Endothelial cell of umbilical vein (primary cell): ENCODE data around the gene ZNRF3. TPM values are rescaled to one million over a fixed set of nuclear protein-coding genes. Genes with fewer than 3 reads are reported as not detected.

Experiments
- BruUV-seq: library from RNA; stranded (reverse); fragments of 400-500 nt; replicated peaks from 2 replicates; lab custom pipeline; 2021; lab: Mats Ljungman, UMichigan
- CTCF ChIA-PET: fragments of 300-600, 350-600 bp; sonication (Branson Sonifier 250); formaldehyde crosslinking; loops from one replicate; lab custom pipeline; 2021; ENCODE audit warnings: antibody characterized with exemption, inconsistent platforms; lab: Charles Lee
- POLR2A ChIA-PET: fragments of 300-600, 350-600 bp; sonication (Branson Sonifier 250); formaldehyde crosslinking; loops from one replicate; lab custom pipeline; 2021; ENCODE audit warnings: antibody characterized with exemption, inconsistent platforms; lab: Charles Lee
- DNase-seq: peaks from one replicate; pipeline ENCODE4 v3.0.0-alpha.2; 2011; ENCODE audit warnings: low read depth, low spot score
- FAIRE-seq: peaks from 2 replicates; lab custom pipeline; 2011; peaks lifted over from hg19 to GRCh38; lab: Jason Lieb, UNC
- H2AFZ ChIP-seq: 2 replicates; pipeline ENCODE4 v1.6.0; 2012; ENCODE audit warnings: low read depth, low read length, control low read depth, inconsistent platforms
- H3K27ac ChIP-seq: 2 replicates; pipeline ENCODE4 v1.5.1; 2011; ENCODE audit warnings: low read depth, mild to moderate bottlenecking, control low read depth, low read length, moderate library complexity; ENCODE audit not compliant: insufficient read depth
- H3K27me3 ChIP-seq, 2 experiments: 2 replicates each; pipeline versions ENCODE4 v1.6.0 to v1.6.1; 2011; ENCODE audit warnings: low read length in 2 of 2, mixed read lengths in 1 of 2; ENCODE audit not compliant: control insufficient read depth in 2 of 2, insufficient read depth in 2 of 2
- H3K36me3 ChIP-seq, 2 experiments: 2 replicates in 1 of 2; 3 replicates in 1 of 2; pipeline ENCODE4 v1.5.1; 2011; ENCODE audit warnings: low read length in 2 of 2, mild to moderate bottlenecking in 1 of 2, moderate library complexity in 1 of 2; ENCODE audit not compliant: control insufficient read depth in 2 of 2, insufficient read depth in 2 of 2; ENCODE audit errors: extremely low read depth in 1 of 2
- H3K4me1 ChIP-seq: 3 replicates; pipeline ENCODE4 v1.5.1; 2011; ENCODE audit warnings: mild to moderate bottlenecking, low read length; ENCODE audit not compliant: control insufficient read depth, insufficient read depth; ENCODE audit errors: extremely low read depth
- H3K4me2 ChIP-seq: 2 replicates; pipeline ENCODE4 v1.6.1; 2011; ENCODE audit warnings: low read length, control low read depth, mixed read lengths; ENCODE audit not compliant: insufficient read depth
- H3K4me3 ChIP-seq, 3 experiments: fragments of 200-600 bp in 1 of 3; sonication (generic), shearing (Covaris generic) in 1 of 3; replicated peaks in 1 of 3; 2 replicates each; pipeline ENCODE4 v1.5.1; 2011 to 2016; ENCODE audit warnings: control low read depth in 3 of 3, low read length in 3 of 3, mild to moderate bottlenecking in 2 of 3, inconsistent platforms in 1 of 3, low read depth in 1 of 3, moderate library complexity in 1 of 3; ENCODE audit not compliant: insufficient read depth in 1 of 3
- H3K79me2 ChIP-seq: 2 replicates; pipeline ENCODE4 v1.6.0; 2012; ENCODE audit warnings: low read length, inconsistent platforms; ENCODE audit not compliant: control insufficient read depth, insufficient read depth
- H3K9ac ChIP-seq: replicated peaks from 2 replicates; pipeline ENCODE3; 2011; ENCODE audit warnings: low read length, control low read depth; ENCODE audit not compliant: insufficient read depth; ENCODE audit errors: extremely low read depth
- H3K9me1 ChIP-seq: replicated peaks from 3 replicates; pipeline ENCODE4 v1.6.0; 2011; ENCODE audit warnings: mild to moderate bottlenecking, low read length; ENCODE audit not compliant: control insufficient read depth, insufficient read depth; ENCODE audit errors: extremely low read depth
- H3K9me3 ChIP-seq: replicated peaks from 2 replicates; pipeline ENCODE4 v1.5.1; 2012; ENCODE audit warnings: low read length, inconsistent platforms; ENCODE audit not compliant: control insufficient read depth, insufficient read depth
- H4K20me1 ChIP-seq: replicated peaks from 2 replicates; pipeline ENCODE3; 2011; ENCODE audit warnings: mild to moderate bottlenecking, low read length; ENCODE audit not compliant: control insufficient read depth, insufficient read depth; ENCODE audit errors: extremely low read depth
- CTCF ChIP-seq, 2 donors: IDR thresholded peaks; 1 replicate in 1 of 2; 2 replicates in 1 of 2; pipeline ENCODE4 v1.5.1; 2011; ENCODE audit warnings: low read length in 2 of 2, mild to moderate bottlenecking in 2 of 2, moderate library complexity in 2 of 2, control low read depth in 1 of 2, inconsistent platforms in 1 of 2, low read depth in 1 of 2; ENCODE audit not compliant: insufficient read depth in 1 of 2; ENCODE audit errors: extremely low read depth in 1 of 2
- EZH2 ChIP-seq: IDR thresholded peaks from 2 replicates; pipeline ENCODE4 v1.6.1; 2012; ENCODE audit warnings: borderline replicate concordance, low read depth, mild to moderate bottlenecking, moderate library complexity, low read length, inconsistent platforms; ENCODE audit not compliant: severe bottlenecking
- FOS ChIP-seq: IDR thresholded peaks from 2 replicates; pipeline ENCODE4 v1.6.1; 2011; ENCODE audit warnings: mild to moderate bottlenecking, low read length, moderate library complexity, borderline replicate concordance; ENCODE audit not compliant: insufficient read depth
- GATA2 ChIP-seq: IDR thresholded peaks from 2 replicates; pipeline ENCODE4 v1.7.0; 2011; ENCODE audit warnings: low read depth, mild to moderate bottlenecking, moderate library complexity, mixed read lengths, low read length; ENCODE audit not compliant: insufficient read length, insufficient read depth
- JUN ChIP-seq: IDR thresholded peaks from 2 replicates; pipeline ENCODE4 v1.6.1; 2011; ENCODE audit warnings: borderline replicate concordance, low read depth; ENCODE audit not compliant: insufficient read length, insufficient read depth
- MAX ChIP-seq: IDR thresholded peaks from 2 replicates; pipeline ENCODE4 v1.6.1; 2011; ENCODE audit not compliant: insufficient read depth, insufficient read length
- MYC ChIP-seq: IDR thresholded peaks from one replicate; pipeline ENCODE4 v1.6.1; 2011; ENCODE audit warnings: mild to moderate bottlenecking, low read depth, low read length
- POLR2A ChIP-seq: IDR thresholded peaks from 2 replicates; pipeline ENCODE4 v1.6.1; 2012; ENCODE audit warnings: low read depth, mild to moderate bottlenecking, control low read depth, low read length
- POLR2AphosphoS5 ChIP-seq: IDR thresholded peaks from 2 replicates; pipeline ENCODE4 v1.6.1; 2012; ENCODE audit warnings: low read depth, mild to moderate bottlenecking, control low read depth, low read length, moderate library complexity; ENCODE audit not compliant: insufficient read depth
- dilution Hi-C: fragments of 300-500 bp; cut with MboI; formaldehyde crosslinking; loops from one replicate; pipeline ENCODE4 v1.15.0; 2019; ENCODE audit warnings: low sequenced_read_pairs; ENCODE audit not compliant: extremely low pct_ligation_motif_present
- intact Hi-C: fragments of 100-400 bp; cut with micrococcal nuclease; formaldehyde crosslinking; loops from one replicate; pipeline ENCODE4 v1.10.0; 2022
- polyA plus RNA-seq, 4 experiments: library from polyadenylated mRNA; depleted of rRNA in 3 of 4; stranded (reverse) in 3 of 4; unstranded in 1 of 4; fragments of >200 nt; gene quantifications; 2 replicates each; pipeline versions ENCODE4 v1.2.1 to v1.2.3, GENCODE V29; 2011 to 2012; ENCODE audit warnings: missing spikeins in 1 of 4
- total RNA-seq: library from RNA; stranded (reverse); gene quantifications from 2 replicates; pipeline ENCODE4 v1.2.3, GENCODE V29; 2021

The ZNRF3 gene
- total and polyA plus RNA-seq, 2 donors (not counting 3 experiments of a cell fraction or from before 2014, with no cell fraction given) = 2.7 to 5.2 TPM

GRCh38 chr22:28911777-28912669 lies 28.7 kb downstream of the ZNRF3 start:
- ChIA-PET POLR2A (no interaction called here), CTCF (interaction anchor here (1.3 to 1.4 kb wide), 3 partner anchors 8 to 129 kb away, joined by 4 read pairs; no protein-coding TSS in a partner anchor)
- no peaks in the 10 kb centered on the region for H3K9me1 ChIP-seq
- DNase-seq (no peak), FAIRE-seq (no peak)
- dilution Hi-C loops = loop anchor here (25.0 kb wide), 1 partner anchor 100 kb away; no protein-coding TSS in a partner anchor
- TF ChIP-seq FOS (no peak), MAX (no peak), JUN (no peak)
- H3K27me3 ChIP-seq = no peaks in the 10 kb centered on the region
- no peaks in the 10 kb centered on the region for H3K4me1 ChIP-seq
- H4K20me1 ChIP-seq = peaks cover 2% of the 10 kb centered on the region
- intact Hi-C loops = no loop called here
- no peaks in the 10 kb centered on the region for H3K9me3 ChIP-seq
- BruUV-seq = no TSS peak
- no peak overlapping the region for H3K4me2 ChIP-seq
- no peak overlapping the region for H3K9ac ChIP-seq
- no peak overlapping the region for H2AFZ ChIP-seq
- H3K27ac ChIP-seq = no peak overlapping the region
- H3K36me3 ChIP-seq = no peaks in the 10 kb centered on the region
- H3K4me3 ChIP-seq = no peak overlapping the region
- no peaks in the 10 kb centered on the region for H3K79me2 ChIP-seq

GRCh38 chr22:28914201-28914600 lies 30.8 kb downstream of the ZNRF3 start:
- ChIA-PET CTCF (interaction anchor here (1.1 kb wide), 1 partner anchor 127 kb away, joined by 5 read pairs; no protein-coding TSS in a partner anchor), POLR2A (no interaction called here)
- no peak for TF ChIP-seq EZH2
- TF ChIP-seq GATA2 = no peak
- TF ChIP-seq MYC = no peak
- TF ChIP-seq JUN = no peak
- TF ChIP-seq POLR2AphosphoS5 = no peak
- TF ChIP-seq POLR2A = no peak
- no peak for TF ChIP-seq FOS
- TF ChIP-seq CTCF (IDR thresholded peaks at IDR 0.05; ENCODE audit: extremely low read depth in 1 of 2, insufficient read depth in 1 of 2, low read depth in 1 of 2, low read length in 2 of 2) = no peak
- TF ChIP-seq MAX = no peak
- intact Hi-C loops = no loop called here
- DNase-seq = no peak
- FAIRE-seq = no peak
- Histone ChIP-seq H3K9me3 (no peaks in the 10 kb centered on the region), H2AFZ (no peak overlapping the region), H3K4me3 (no peak overlapping the region), H3K27me3 (no peaks in the 10 kb centered on the region), H3K79me2 (no peaks in the 10 kb centered on the region), H3K36me3 (no peaks in the 10 kb centered on the region), H3K27ac (no peak overlapping the region), H4K20me1 (peaks cover 2% of the 10 kb centered on the region), H3K9ac (no peak overlapping the region), H3K4me1 (no peaks in the 10 kb centered on the region), H3K9me1 (no peaks in the 10 kb centered on the region), H3K4me2 (no peak overlapping the region)
- no TSS peak for BruUV-seq
- dilution Hi-C loops = loop anchor here (25.0 kb wide), 1 partner anchor 98 kb away; no protein-coding TSS in a partner anchor
